Bone marrow (tissue), 2 donors: ENCODE measurements around the gene GUF1.
"Not testable (repeated sequence)": the region's sequence is repeated elsewhere in the genome, so short reads cannot be mapped to it uniquely, and the experiment has no call there.

Experiments used
- DNase-seq, 2 donors: peaks; one replicate each; lab custom pipeline; 2025; lab: John Stamatoyannopoulos, UW

GUF1 gene

DNA sequence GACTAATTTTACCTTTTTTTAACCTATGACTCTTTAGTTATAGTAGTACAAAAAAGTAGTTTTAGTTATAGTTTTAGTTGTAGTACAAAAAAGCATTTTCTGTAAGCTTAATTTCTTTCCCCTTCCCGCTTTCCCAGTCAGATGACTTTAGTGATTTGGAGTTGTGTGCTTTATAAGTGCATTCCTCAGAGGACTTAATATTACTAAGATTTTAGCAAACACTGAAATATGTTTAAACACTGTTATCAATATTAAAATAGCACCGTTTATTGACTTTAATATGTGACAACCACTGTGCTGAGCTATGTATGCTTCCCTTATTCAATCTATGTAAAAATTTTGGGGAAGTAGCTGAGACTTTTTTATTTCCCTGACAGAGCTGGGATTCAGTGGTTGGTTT lies 22.8 kb downstream of the GUF1 start:
- DNase-seq = no peak

DNA sequence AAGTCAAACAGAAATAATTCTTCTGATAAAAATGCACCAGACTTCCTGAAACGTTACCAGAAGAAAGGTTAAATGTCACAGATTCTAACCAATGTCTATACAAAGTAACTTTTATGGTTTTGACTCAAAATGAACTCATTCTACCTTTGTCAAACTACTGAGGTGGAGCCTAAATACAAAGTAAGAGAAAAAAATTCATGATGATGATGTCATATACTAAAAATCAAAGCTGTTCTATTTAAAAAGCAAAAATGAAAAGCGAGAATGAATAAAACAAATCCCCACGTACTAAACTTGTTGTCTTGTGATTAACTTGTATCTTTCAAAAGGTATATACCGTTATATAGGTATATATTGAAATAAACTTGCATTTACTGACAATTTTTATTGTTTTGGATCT lies 26.5 kb downstream of the GUF1 start:
- DNase-seq = no peak

DNA sequence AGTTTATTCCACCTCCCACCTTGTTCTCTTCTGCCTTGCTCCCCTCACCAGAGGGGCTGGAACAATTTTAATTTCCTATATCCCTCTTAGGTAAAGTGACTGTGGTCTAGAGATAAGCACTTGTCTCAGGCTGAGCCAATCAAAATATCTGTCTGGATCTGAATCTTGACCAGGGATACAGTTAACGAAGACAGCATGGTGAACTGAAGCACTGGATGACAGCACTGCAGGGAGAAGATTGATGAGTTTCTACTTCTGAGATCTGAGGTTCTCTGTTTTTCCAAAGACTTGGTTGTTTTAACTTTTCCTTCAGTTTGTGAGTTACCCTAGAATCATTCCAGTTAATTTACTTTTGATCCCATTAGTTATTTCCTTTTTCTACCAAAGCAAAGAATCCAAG lies 34.9 kb downstream of the GUF1 start:
- DNase-seq = no peak

DNA sequence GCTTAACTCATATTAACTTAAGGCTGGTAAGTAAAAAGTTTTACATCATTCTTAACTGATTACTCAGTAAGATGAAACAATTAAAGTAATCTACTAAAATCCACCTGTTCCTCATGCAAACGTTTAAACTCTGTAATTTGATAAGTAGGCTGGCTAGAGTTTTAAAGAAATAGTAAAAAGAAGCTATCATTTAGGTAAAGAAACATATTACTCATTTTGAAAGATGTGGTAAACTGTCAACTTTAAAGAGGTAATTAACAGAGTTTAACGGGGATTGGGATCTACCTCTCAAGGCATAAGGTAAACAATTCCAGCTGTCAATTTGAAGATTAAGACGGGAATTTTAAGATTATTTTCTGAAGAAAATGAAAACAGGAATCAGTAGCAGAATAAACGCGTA lies 38.4 kb downstream of the GUF1 start:
- no peak for DNase-seq

DNA sequence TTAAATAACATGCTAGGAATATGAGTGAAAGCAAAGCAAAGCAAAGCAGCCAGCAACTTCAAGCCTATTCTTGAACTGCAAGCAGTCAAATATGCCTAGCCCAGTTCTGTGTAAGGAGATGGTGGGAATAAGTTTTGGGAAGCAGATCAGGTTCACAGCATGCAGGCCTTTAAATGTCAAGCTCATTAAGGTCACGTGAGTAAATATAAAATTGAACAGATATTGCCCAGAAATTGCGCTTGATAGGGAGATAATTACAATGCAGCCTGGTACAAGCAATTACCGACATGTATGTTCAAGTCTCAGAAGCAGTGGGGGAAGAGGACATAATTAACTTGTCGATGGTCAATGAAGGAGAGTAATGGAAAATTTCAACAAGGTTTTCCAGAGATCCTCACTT lies 42.2 kb downstream of the GUF1 start:
- DNase-seq = no peak

DNA sequence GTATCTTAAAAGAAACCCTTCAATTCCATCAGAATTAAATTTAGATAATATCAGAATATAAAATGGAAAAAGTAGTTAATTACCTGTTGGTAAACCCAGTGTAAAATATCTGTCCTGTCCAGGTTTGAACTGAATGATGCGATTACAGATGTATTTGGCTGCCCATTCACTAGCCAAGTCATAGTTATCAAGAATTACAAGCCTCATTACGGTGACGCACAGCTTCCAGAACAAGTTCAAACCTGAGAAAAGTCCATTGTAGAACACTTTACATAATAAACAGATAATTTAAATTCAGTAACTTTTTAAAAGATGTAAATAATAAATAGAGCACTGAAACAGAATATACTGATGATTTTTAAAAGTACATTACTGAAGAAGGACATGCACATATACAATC lies 43.8 kb downstream of the GUF1 start:
- DNase-seq = no peak

DNA sequence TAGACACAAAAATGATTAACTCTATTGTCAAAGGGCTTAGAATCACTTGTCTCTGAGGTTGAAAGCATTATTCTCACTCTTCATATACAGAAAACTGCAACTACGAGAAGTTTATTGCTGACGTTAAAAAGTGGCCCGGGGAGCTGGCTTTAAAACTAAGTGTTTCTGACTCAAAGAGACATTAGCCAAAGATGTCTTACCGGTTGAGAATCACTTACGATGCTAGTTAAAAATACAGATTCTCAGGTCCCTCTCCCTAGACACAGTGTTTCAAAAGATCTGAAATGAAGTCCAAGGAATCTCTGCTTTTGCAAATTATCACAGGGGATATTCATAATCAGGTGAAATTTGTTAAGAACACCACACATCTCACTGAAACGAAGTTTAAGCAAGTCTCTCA lies 46.9 kb downstream of the GUF1 start:
- no peak for DNase-seq

DNA sequence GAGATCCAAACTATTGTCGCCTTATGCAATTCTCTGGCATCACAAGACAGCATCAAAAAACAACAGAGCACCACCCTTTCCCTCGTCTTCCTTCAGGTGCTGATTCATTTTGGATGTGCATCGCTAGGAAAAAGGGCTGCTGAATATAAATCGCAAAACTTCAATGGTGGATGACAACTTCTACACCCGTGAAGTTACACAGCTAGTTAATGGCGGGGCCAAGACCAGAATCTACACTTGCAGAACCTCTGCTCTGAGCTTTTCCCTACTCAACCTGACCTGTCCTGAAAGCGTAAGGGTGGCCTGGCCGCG lies 47.5 kb downstream of the GUF1 start:
- DNase-seq = no peak

DNA sequence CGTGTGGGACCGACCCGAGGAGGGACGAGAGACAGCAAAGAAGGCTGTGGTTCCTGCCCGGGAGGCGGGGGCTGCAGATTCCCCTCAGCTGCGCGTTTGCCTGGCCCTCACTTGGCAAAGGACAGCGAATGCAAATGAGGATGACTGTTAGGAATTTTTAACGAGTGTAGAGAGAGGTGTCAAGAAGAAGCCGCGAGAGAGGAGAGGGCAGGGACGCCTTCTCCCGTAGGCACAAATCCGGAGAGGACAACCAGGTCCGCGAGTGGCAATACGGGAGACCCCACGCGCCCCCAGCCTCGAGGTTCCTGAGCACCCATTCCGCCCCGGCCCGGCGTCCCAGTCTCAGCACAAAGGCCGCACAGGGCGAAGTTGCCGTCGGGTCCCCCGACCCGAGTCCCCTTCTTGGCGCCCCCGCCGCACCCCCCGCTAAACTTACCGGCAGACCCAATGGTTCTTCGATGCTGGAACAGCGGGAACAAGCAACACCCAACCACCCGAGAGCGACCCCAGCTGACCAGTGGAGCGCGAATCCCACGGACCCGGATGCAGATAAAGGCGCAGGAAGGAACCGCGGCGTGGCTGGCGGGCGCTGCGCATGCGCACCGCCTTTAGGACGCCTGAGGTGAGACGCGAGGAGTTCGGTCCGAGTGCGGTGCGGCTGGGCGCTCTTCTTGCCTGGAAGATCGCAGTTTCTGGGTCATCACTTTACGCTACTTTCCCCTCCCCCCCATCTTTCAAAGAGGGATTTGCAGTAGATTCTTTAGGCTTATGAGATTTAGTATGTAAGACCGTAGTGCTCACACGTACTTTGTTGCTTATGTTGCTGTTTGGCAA lies 48.0 kb downstream of the GUF1 start, which contains the start of gene GNPDA2:
Gene GNPDA2 (minus strand): TSS at position 519 of the 834 bp plus-strand sequence. CDS start 4,349 bp downstream, outside the sequence.
- DNase-seq = peak; percentile 66 to 82

DNA sequence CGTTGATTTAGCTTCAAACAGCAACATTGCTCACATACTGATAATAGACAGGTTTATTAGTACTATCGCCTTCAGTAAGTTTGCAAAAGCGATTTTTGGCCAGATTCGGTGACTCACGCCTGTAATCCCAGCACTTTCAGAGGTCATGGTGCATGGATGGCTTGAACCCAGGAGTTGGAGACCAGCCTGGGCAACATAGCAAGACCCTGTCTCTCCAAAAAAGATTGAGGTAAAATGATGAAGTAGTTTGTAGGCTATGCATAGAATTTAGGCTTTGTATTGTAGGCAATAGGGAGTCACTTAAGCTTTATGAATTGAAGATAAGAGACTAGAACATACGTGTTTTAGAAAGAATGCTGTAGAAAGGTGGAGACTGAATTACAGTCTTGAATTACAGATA lies 49.3 kb downstream of the GUF1 start:
- DNase-seq = no peak

DNA sequence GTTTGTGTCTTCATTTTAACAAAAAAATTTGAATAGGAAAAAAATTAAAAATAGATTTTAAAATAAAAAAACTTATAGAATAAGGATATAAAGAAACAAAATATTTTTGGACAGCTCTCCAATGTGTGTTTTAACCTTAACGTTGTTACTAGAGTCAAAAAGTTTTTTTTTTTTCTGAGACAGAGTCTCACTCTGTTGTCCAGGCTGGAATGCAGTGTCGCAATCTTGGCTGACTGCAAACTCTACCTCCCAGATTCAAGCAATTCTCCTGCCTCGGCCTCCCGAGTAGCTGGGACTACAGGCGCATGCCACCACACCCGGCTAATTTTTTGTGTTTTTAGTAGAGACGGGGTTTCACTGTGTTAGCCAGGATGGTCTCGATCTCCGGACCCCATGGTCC lies 50.5 kb downstream of the GUF1 start:
- DNase-seq = not testable (repeated sequence)

DNA sequence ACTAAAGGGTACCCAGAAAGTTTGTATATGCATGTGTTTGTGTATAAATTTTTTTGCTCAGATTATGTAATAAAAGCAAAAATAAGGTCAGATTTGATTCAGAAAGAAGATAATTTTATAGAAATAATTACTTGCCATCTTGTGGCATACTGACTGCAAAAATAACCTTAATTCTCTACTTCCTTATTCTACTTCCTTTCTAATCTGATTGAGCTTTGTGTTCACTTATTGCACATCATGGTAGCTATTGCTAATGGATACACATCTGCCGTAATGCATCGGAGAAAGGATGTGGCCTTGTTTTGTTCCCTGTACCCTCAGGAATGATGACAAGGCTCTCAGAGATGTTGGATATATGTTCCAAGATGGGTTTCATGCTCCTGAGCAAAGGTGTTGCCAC lies 58.7 kb downstream of the GUF1 start:
- no peak for DNase-seq

DNA sequence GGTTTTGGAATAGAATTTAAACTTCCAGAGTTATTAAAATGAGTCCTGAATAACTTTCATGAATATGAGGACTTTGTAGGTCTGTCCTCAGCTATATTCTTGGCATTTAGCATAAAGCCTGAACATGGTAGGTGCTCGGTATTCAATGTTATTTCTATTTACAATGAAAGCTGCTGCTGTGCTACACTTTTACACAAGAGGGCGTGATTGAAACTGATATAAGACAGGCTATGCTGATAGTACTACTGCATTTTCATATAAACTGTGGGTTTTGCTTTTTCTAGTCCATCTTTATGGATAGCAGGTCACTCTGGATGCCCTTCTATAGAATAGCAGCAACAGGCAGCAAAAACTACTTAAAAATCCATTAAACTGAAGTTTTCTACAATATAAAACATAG lies 60.4 kb downstream of the GUF1 start:
- no peak for DNase-seq

DNA sequence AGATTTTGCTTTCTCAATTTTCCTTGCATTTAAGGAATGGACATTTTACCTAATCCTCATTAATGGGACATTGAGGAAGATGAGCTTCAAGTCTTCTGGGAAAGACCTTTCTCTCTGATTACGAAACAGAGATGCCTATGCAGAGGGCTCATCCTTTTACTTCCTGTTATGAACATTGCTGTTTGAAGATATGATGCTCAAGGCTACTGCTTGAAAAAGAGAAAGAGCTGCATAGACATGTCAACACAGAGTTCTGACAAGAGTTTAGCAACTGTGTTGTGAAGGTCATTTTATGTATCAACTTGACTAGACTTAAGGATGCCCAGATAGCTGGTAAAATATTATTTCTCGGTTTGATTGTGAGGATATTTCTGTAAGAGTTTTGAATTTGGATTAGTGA lies 62.0 kb downstream of the GUF1 start:
- DNase-seq = no peak
